CD4-positive, alpha-beta T cell (primary cell): ENCODE measurements around the gene LAPTM5. TPM values are rescaled to one million over a fixed set of nuclear protein-coding genes. Genes with fewer than 3 reads are reported as not detected.

ENCODE experiments used
- ATAC-seq: fragments of 200-7000 bp; cut with Tn5 transposase; one replicate; pipeline ENCODE4 v1.10.0; 2022; ENCODE audit warnings: mild to moderate bottlenecking; ENCODE audit not compliant: poor library complexity
- CTCF ChIA-PET: fragments of 350-600 bp; sonication (Branson Sonifier 250); formaldehyde crosslinking; loops from one replicate; lab custom pipeline; 2021; ENCODE audit warnings: antibody characterized with exemption, inconsistent platforms; lab: Charles Lee
- POLR2A ChIA-PET: fragments of 350-600 bp; sonication (Branson Sonifier 250); formaldehyde crosslinking; loops from one replicate; lab custom pipeline; 2021; ENCODE audit warnings: antibody characterized with exemption, inconsistent platforms; lab: Charles Lee
- DNase-seq, 14 experiments: peaks; one replicate each; pipeline ENCODE4 v3.0.0-alpha.2; 2013 to 2020; ENCODE audit warnings: mixed read lengths in 2 of 14
- H3K27ac ChIP-seq, 2 donors: one replicate each; pipeline versions ENCODE4 v1.5.1 to v1.7.0; 2013; ENCODE audit warnings: low read length in 2 of 2, low read depth in 1 of 2, mild to moderate bottlenecking in 1 of 2
- H3K27me3 ChIP-seq, 2 experiments: 1 replicate in 1 of 2; 2 replicates in 1 of 2; pipeline versions ENCODE4 v1.6.1 to v1.7.0; 2013; ENCODE audit warnings: low read length in 2 of 2, control low read depth in 1 of 2, mild to moderate bottlenecking in 1 of 2, moderate library complexity in 1 of 2; ENCODE audit not compliant: insufficient read depth in 2 of 2, control insufficient read depth in 1 of 2
- H3K36me3 ChIP-seq: one replicate; pipeline ENCODE4 v1.6.1; 2013; ENCODE audit warnings: low read length, control low read depth; ENCODE audit not compliant: insufficient read depth
- H3K4me1 ChIP-seq: one replicate; pipeline ENCODE4 v1.6.1; 2013; ENCODE audit warnings: low read length, control low read depth; ENCODE audit not compliant: insufficient read depth
- H3K4me3 ChIP-seq: one replicate; pipeline ENCODE4 v1.5.1; 2013; ENCODE audit warnings: mild to moderate bottlenecking, low read length, moderate library complexity
- H3K9me3 ChIP-seq, 2 experiments: 1 replicate in 1 of 2; 2 replicates in 1 of 2; pipeline versions ENCODE4 v1.6.1 to v1.7.0; 2013; ENCODE audit warnings: low read length in 2 of 2, mild to moderate bottlenecking in 2 of 2, control low read depth in 1 of 2, moderate library complexity in 1 of 2; ENCODE audit not compliant: control insufficient read depth in 1 of 2, insufficient read depth in 1 of 2
- H3K27ac Mint-ChIP-seq: one replicate; pipeline ENCODE4 v1.8.0; 2020; ENCODE audit warnings: mixed read lengths
- H3K27me3 Mint-ChIP-seq: one replicate; pipeline ENCODE4 v1.8.0; 2021; ENCODE audit warnings: mixed read lengths
- H3K36me3 Mint-ChIP-seq: one replicate; pipeline ENCODE4 v1.8.0; 2021; ENCODE audit warnings: low read depth, mixed read lengths
- H3K4me1 Mint-ChIP-seq: one replicate; pipeline ENCODE4 v1.8.0; 2021; ENCODE audit warnings: low read depth, mixed read lengths
- H3K4me3 Mint-ChIP-seq: one replicate; pipeline ENCODE4 v1.8.0; 2020; ENCODE audit warnings: mild to moderate bottlenecking, mixed read lengths
- H3K9me3 Mint-ChIP-seq: one replicate; pipeline ENCODE4 v1.8.0; 2020; ENCODE audit warnings: mixed read lengths
- CTCF ChIP-seq: fragments of 200-600 bp; IDR thresholded peaks from one replicate; pipeline ENCODE4 v1.8.0; 2022; ENCODE audit warnings: antibody characterized with exemption, mild to moderate bottlenecking
- intact Hi-C, 2 experiments: fragments of 100-400 bp; cut with DNase I in 1 of 2; cut with micrococcal nuclease in 1 of 2; formaldehyde crosslinking; loops; one replicate each; pipeline versions ENCODE4 v1.15.1 to v1.9.0; 2023 to 2025; cut with DNase I, micrococcal nuclease
- microRNA-seq: library from miRNA; unstranded; fragments of <30 nt; microRNA quantifications from one replicate; pipeline ENCODE4 v1.2.0, GENCODE V29; 2021; ENCODE audit warnings: borderline microRNAs expressed, borderline replicate concordance
- total RNA-seq, 174 experiments: library from RNA in 2 of 174; stranded (reverse) in 2 of 174; gene quantifications; one replicate each; pipeline ENCODE4 v1.2.3 and lab custom pipeline; 2021 to 2026

LAPTM5 gene
- total RNA-seq, 2 experiments from 2014 or later: 625 to 642 TPM

- H3K27ac Mint-ChIP-seq: no peak overlapping the region
- ATAC-seq (no peak), DNase-seq (no peak)
- Histone ChIP-seq H3K4me1 (peaks cover 15% of the 10 kb centered on the region), H3K36me3 (no peaks in the 10 kb centered on the region), H3K9me3 (peaks cover 0 to 14% of the 10 kb centered on the region in 2 experiments), H3K27ac (no peak overlapping the region), H3K4me3 (no peak overlapping the region), H3K27me3 (peaks cover 24 to 52% of the 10 kb centered on the region in 2 experiments)
- CTCF ChIA-PET: no interaction called here
- no peaks in the 10 kb centered on the region for H3K9me3 Mint-ChIP-seq
- peaks cover 57% of the 10 kb centered on the region for H3K27me3 Mint-ChIP-seq
- H3K4me1 Mint-ChIP-seq: no peaks in the 10 kb centered on the region
- intact Hi-C loops: no loop called here
- POLR2A ChIA-PET: no interaction called here
- TF ChIP-seq CTCF: no peak
- H3K4me3 Mint-ChIP-seq: no peak overlapping the region
- no peaks in the 10 kb centered on the region for H3K36me3 Mint-ChIP-seq
Observed at GRCh38 chr1:30684259-30684658, 73.3 kb downstream of the LAPTM5 start.

GRCh38 chr1:30683699-30684098 lies 73.9 kb downstream of the LAPTM5 start:
- no peak for ATAC-seq
- no peaks in the 10 kb centered on the region for H3K4me1 Mint-ChIP-seq
- peaks cover 24 to 52% of the 10 kb centered on the region in 2 experiments for H3K27me3 ChIP-seq

More at GRCh38 chr1:30683699-30684098, 73.9 kb downstream of the LAPTM5 start:
- Mint-ChIP-seq H3K36me3 (no peaks in the 10 kb centered on the region), H3K27me3 (peaks cover 60% of the 10 kb centered on the region), H3K4me3 (no peak overlapping the region), H3K9me3 (no peaks in the 10 kb centered on the region), H3K27ac (no peak overlapping the region)
- Histone ChIP-seq H3K36me3 (no peaks in the 10 kb centered on the region), H3K9me3 (peaks cover 0 to 16% of the 10 kb centered on the region in 2 experiments), H3K4me1 (peaks cover 15% of the 10 kb centered on the region), H3K4me3 (no peak overlapping the region), H3K27ac (no peak overlapping the region)
- TF ChIP-seq CTCF: no peak
- CTCF ChIA-PET: no interaction called here
- DNase-seq: no peak
- intact Hi-C loops: no loop called here
- POLR2A ChIA-PET: no interaction called here

Small RNA genes within 50 kb of the gene (microRNA-seq; reads per million reads assigned to microRNA genes)
- gene MIR4420: not detected

Other genes starting within 250 kb of the LAPTM5 start
- gene MATN1, start 34.2 kb downstream of the LAPTM5 start, total RNA-seq: 1 to 10 TPM; 2.5 to 2.7 TPM
- gene SDC3, start 151.0 kb upstream of the LAPTM5 start, total RNA-seq: under 1 TPM in 1 of 2 experiments, not detected in 1; 0.14 TPM